ENCODE data around the gene OPA1. TPM values are rescaled to one million over a fixed set of nuclear protein-coding genes. Genes with fewer than 3 reads are reported as not detected.

The OPA1 gene
- polyA plus RNA-seq, 1 donor (not counting 4 experiments of a cell fraction or from before 2014, with no cell fraction given) = 50.1 TPM

GRCh38 chr3:193702967-193703366 is 110.0 kb downstream of the OPA1 start:
- H3K27ac ChIP-seq (ENCODE audit: control insufficient read depth, insufficient read depth, low read length) = no peak overlapping the region
- no peak for DNase-seq (ENCODE audit: low read depth, low spot score)
- no peaks in the 10 kb centered on the region for H3K9me3 ChIP-seq (ENCODE audit: control insufficient read depth, low read depth, low read length)
- no peaks in the 10 kb centered on the region for H3K79me2 ChIP-seq (ENCODE audit: control insufficient read depth, insufficient read depth, low read length)
- TF ChIP-seq, protein P1, sequence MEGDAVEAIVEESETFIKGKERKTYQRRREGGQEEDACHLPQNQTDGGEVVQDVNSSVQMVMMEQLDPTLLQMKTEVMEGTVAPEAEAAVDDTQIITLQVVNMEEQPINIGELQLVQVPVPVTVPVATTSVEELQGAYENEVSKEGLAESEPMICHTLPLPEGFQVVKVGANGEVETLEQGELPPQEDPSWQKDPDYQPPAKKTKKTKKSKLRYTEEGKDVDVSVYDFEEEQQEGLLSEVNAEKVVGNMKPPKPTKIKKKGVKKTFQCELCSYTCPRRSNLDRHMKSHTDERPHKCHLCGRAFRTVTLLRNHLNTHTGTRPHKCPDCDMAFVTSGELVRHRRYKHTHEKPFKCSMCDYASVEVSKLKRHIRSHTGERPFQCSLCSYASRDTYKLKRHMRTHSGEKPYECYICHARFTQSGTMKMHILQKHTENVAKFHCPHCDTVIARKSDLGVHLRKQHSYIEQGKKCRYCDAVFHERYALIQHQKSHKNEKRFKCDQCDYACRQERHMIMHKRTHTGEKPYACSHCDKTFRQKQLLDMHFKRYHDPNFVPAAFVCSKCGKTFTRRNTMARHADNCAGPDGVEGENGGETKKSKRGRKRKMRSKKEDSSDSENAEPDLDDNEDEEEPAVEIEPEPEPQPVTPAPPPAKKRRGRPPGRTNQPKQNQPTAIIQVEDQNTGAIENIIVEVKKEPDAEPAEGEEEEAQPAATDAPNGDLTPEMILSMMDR (optimal IDR thresholded peaks at IDR 0.05 in 1 of 3, IDR thresholded peaks at IDR 0.05 in 1 of 3, conservative IDR thresholded peaks at IDR 0.05 in 1 of 3; ENCODE audit: extremely low read depth in 1 of 3, insufficient read depth in 2 of 3, low read length in 3 of 3) = no peak
- no peak for TF ChIP-seq EZH2 (IDR thresholded peaks at IDR 0.05; ENCODE audit: low read length)
- no peaks in the 10 kb centered on the region for H3K9me1 ChIP-seq (ENCODE audit: control insufficient read depth, extremely low read depth, insufficient read depth, low read length)
- FAIRE-seq = no peak
- H3K4me2 ChIP-seq (ENCODE audit: control insufficient read depth, extremely low read depth, insufficient read depth, low read depth, low read length) = no peak overlapping the region
- H3K4me1 ChIP-seq (ENCODE audit: control insufficient read depth, extremely low read depth, insufficient read depth, low read length) = peaks cover 2% of the 10 kb centered on the region
- no peak overlapping the region for H3K9ac ChIP-seq (ENCODE audit: control insufficient read depth, extremely low read depth, insufficient read depth, low read length)
- H3K36me3 ChIP-seq (ENCODE audit: control insufficient read depth in 2 of 2, extremely low read depth in 1 of 2, insufficient read depth in 2 of 2, low read length in 2 of 2) = no peaks in the 10 kb centered on the region
- H3K27me3 ChIP-seq (ENCODE audit: control insufficient read depth, extremely low read depth, insufficient read depth, low read length) = no peaks in the 10 kb centered on the region
- dilution Hi-C loops (cut with MboI; ENCODE audit: extremely low pct_ligation_motif_present, low sequenced_read_pairs) = no loop called here
- no peak overlapping the region for H2AFZ ChIP-seq (ENCODE audit: control insufficient read depth, low read length)
- H3K4me3 ChIP-seq (ENCODE audit: control insufficient read depth in 2 of 3, extremely low read depth in 1 of 3, insufficient read depth in 2 of 3, low read depth in 1 of 3, low read length in 3 of 3) = no peak overlapping the region
- no peaks in the 10 kb centered on the region for H4K20me1 ChIP-seq (ENCODE audit: control insufficient read depth, extremely low read depth, insufficient read depth, low read length)

- Histone ChIP-seq H3K27ac (ENCODE audit: control insufficient read depth, insufficient read depth, low read length) (no peak overlapping the region), H3K36me3 (ENCODE audit: control insufficient read depth in 2 of 2, extremely low read depth in 1 of 2, insufficient read depth in 2 of 2, low read length in 2 of 2) (no peaks in the 10 kb centered on the region), H3K79me2 (ENCODE audit: control insufficient read depth, insufficient read depth, low read length) (no peaks in the 10 kb centered on the region), H4K20me1 (ENCODE audit: control insufficient read depth, extremely low read depth, insufficient read depth, low read length) (no peaks in the 10 kb centered on the region), H3K27me3 (ENCODE audit: control insufficient read depth, extremely low read depth, insufficient read depth, low read length) (no peaks in the 10 kb centered on the region), H3K4me2 (ENCODE audit: control insufficient read depth, extremely low read depth, insufficient read depth, low read depth, low read length) (no peak overlapping the region), H2AFZ (ENCODE audit: control insufficient read depth, low read length) (no peak overlapping the region), H3K4me3 (ENCODE audit: control insufficient read depth in 2 of 3, extremely low read depth in 1 of 3, insufficient read depth in 2 of 3, low read depth in 1 of 3, low read length in 3 of 3) (no peak overlapping the region), H3K9me3 (ENCODE audit: control insufficient read depth, low read depth, low read length) (no peaks in the 10 kb centered on the region), H3K4me1 (ENCODE audit: control insufficient read depth, extremely low read depth, insufficient read depth, low read length) (peaks cover 2% of the 10 kb centered on the region), H3K9me1 (ENCODE audit: control insufficient read depth, extremely low read depth, insufficient read depth, low read length) (no peaks in the 10 kb centered on the region), H3K9ac (ENCODE audit: control insufficient read depth, extremely low read depth, insufficient read depth, low read length) (no peak overlapping the region)
- DNase-seq (ENCODE audit: low read depth, low spot score) (no peak), FAIRE-seq (no peak)
- TF ChIP-seq, protein P1 (optimal IDR thresholded peaks at IDR 0.05 in 1 of 3, IDR thresholded peaks at IDR 0.05 in 1 of 3, conservative IDR thresholded peaks at IDR 0.05 in 1 of 3; ENCODE audit: extremely low read depth in 1 of 3, insufficient read depth in 2 of 3, low read length in 3 of 3) = no peak
- TF ChIP-seq EZH2 (IDR thresholded peaks at IDR 0.05; ENCODE audit: low read length) = no peak
- dilution Hi-C loops (cut with MboI; ENCODE audit: extremely low pct_ligation_motif_present, low sequenced_read_pairs) = no loop called here
Measured at GRCh38 chr3:193704431-193704830, 111.4 kb downstream of the OPA1 start.
